Measurements from ENCODE around the gene UBQLN3. TPM values are rescaled to one million over a fixed set of nuclear protein-coding genes. Genes with fewer than 3 reads are reported as not detected.

UBQLN3 gene
- total and polyA plus RNA-seq, 2 donors (not counting 3 experiments of a cell fraction or from before 2014, with no cell fraction given): not detected

DNA sequence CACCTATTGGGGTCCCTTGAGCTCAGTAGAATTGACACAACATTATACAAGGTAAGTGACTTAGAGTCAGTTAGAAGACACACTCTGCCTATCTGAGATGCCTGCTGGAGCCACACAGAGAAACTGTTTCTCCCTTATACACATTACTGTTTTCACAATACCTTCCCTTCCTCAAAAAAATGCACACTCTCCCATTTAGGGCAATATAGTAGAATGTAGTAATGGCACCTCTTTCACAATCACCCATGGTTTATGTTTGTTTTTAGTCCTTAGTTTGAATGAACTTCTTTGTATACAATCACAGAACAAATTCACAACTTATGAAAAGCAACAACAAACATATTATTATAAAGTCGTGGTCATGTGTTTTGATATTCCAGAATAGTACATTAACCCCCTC lies 24.3 kb upstream of the UBQLN3 start:
- CTCF ChIA-PET: no interaction called here

More for the DNA sequence above, 24.3 kb upstream of the UBQLN3 start:
- Histone ChIP-seq H3K9me1 (replicated peaks; ENCODE audit: control insufficient read depth, extremely low read depth, insufficient read depth, low read length) (no peaks in the 10 kb centered on the region), H3K4me3 (replicated peaks in 1 of 3; ENCODE audit: insufficient read depth in 1 of 3, low read depth in 1 of 3, low read length in 3 of 3) (no peak overlapping the region), H3K9me3 (replicated peaks; ENCODE audit: control insufficient read depth, insufficient read depth, low read length) (no peaks in the 10 kb centered on the region), H3K36me3 (ENCODE audit: control insufficient read depth in 2 of 2, extremely low read depth in 1 of 2, insufficient read depth in 2 of 2, low read length in 2 of 2) (no peaks in the 10 kb centered on the region), H3K27me3 (ENCODE audit: control insufficient read depth in 2 of 2, insufficient read depth in 2 of 2, low read length in 2 of 2) (no peaks in the 10 kb centered on the region), H3K4me1 (ENCODE audit: control insufficient read depth, extremely low read depth, insufficient read depth, low read length) (no peaks in the 10 kb centered on the region), H3K9ac (replicated peaks; ENCODE audit: extremely low read depth, insufficient read depth, low read length) (no peak overlapping the region), H4K20me1 (replicated peaks; ENCODE audit: control insufficient read depth, extremely low read depth, insufficient read depth, low read length) (no peaks in the 10 kb centered on the region), H3K27ac (ENCODE audit: insufficient read depth, low read depth, low read length) (no peak overlapping the region), H3K4me2 (ENCODE audit: insufficient read depth, low read length) (no peak overlapping the region), H2AFZ (ENCODE audit: low read depth, low read length) (no peak overlapping the region), H3K79me2 (ENCODE audit: control insufficient read depth, insufficient read depth, low read length) (no peaks in the 10 kb centered on the region)
- intact Hi-C loops (cut with micrococcal nuclease) (no loop called here), dilution Hi-C loops (cut with MboI; ENCODE audit: extremely low pct_ligation_motif_present, low sequenced_read_pairs) (no loop called here)
- no peak for FAIRE-seq
- no peak for DNase-seq (ENCODE audit: low read depth, low spot score)
- POLR2A ChIA-PET: no interaction called here
- no peak for TF ChIP-seq MAX (IDR thresholded peaks at IDR 0.05; ENCODE audit: insufficient read depth, insufficient read length)
- no peak for TF ChIP-seq GATA2 (IDR thresholded peaks at IDR 0.05; ENCODE audit: insufficient read depth, insufficient read length, low read depth, low read length)
- no peak for TF ChIP-seq CTCF (IDR thresholded peaks at IDR 0.05; ENCODE audit: extremely low read depth in 1 of 2, insufficient read depth in 1 of 2, low read depth in 1 of 2, low read length in 2 of 2)
- no peak for TF ChIP-seq FOS (IDR thresholded peaks at IDR 0.05; ENCODE audit: borderline replicate concordance, insufficient read depth, low read length)
- TF ChIP-seq MYC (IDR thresholded peaks at IDR 0.05; ENCODE audit: low read depth, low read length): no peak
- TF ChIP-seq JUN (IDR thresholded peaks at IDR 0.05; ENCODE audit: borderline replicate concordance, insufficient read depth, insufficient read length, low read depth): no peak
- TF ChIP-seq POLR2A (IDR thresholded peaks at IDR 0.05; ENCODE audit: low read depth, low read length): no peak
- TF ChIP-seq EZH2 (IDR thresholded peaks at IDR 0.05; ENCODE audit: borderline replicate concordance, low read depth, low read length, severe bottlenecking): no peak
- no peak for TF ChIP-seq POLR2AphosphoS5 (IDR thresholded peaks at IDR 0.05; ENCODE audit: insufficient read depth, low read depth, low read length)
- no TSS peak for BruUV-seq (replicated peaks)

Measured in endothelial cell of umbilical vein (primary cell).